Globus pallidus (tissue), 1 donor: ENCODE results near the gene AUTS2.

Experiments used
- DNase-seq: peaks from one replicate; pipeline ENCODE4 v3.0.0-alpha.2; 2015; ENCODE audit warnings: low spot score

Gene AUTS2

GRCh38 chr7:69893906-69894305 lies 295.6 kb downstream of the AUTS2 start:
- peak; percentile 24 for DNase-seq

DNA sequence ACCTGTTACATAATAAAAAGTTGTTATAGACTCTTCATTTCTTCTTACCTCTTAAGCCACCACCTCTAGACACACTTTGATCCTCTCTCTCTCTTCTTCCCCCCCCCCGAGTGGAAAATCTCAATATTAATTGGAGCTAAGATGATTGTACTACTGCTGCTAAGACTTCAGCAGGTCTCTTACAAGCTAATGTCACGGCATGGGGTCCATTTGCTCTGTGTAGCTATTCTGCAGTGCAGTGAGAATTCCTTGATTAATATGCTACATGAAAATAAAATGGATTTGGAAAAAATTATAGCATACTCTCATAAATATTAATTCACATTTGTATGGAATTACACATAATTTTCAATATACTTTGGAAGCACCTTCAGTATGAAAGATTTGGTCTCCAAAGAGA lies 297.2 kb downstream of the AUTS2 start:
- DNase-seq, result no peak

DNA sequence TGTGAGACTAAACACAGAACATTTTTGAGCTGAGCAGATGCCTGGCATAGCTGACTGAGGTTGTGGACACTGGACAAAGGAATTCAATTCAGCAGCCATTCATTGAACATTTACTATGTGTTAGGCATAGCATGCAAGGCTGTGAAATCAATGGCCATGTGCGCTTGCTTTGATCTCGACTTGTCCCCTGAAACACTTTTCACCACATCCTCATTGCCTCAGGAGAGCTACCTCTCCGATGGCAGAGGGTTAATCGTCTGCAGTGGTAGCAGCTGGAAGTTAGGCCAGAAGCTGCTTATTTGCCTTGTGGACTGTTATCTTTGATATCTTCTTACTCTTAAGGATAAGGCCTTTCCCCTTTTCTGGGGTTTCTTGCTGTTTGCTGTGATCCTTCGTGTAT lies 297.8 kb downstream of the AUTS2 start:
- DNase-seq, result no peak

- no peak for DNase-seq
Observed at GRCh38 chr7:69898189-69898588, 299.9 kb downstream of the AUTS2 start.

DNA sequence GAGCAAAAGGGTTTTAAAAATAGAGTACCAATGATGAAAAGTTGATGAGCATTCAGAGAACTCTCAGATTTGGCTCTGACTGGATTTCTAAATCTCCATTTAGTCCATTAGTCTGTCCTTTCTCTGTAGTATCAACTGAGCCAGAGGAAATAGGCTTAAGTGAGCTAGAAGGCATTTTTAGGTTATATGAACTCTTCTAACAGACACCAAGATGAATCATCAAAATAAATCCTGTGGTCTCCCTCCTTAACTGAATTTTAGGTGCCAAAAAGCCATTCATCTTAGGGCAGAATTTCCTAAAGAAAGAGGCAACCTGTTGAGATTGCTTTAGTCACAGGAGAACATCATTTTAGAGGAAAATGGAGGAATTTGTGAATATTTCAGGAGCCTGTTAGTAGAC lies 305.1 kb downstream of the AUTS2 start:
- DNase-seq, result no peak

DNA sequence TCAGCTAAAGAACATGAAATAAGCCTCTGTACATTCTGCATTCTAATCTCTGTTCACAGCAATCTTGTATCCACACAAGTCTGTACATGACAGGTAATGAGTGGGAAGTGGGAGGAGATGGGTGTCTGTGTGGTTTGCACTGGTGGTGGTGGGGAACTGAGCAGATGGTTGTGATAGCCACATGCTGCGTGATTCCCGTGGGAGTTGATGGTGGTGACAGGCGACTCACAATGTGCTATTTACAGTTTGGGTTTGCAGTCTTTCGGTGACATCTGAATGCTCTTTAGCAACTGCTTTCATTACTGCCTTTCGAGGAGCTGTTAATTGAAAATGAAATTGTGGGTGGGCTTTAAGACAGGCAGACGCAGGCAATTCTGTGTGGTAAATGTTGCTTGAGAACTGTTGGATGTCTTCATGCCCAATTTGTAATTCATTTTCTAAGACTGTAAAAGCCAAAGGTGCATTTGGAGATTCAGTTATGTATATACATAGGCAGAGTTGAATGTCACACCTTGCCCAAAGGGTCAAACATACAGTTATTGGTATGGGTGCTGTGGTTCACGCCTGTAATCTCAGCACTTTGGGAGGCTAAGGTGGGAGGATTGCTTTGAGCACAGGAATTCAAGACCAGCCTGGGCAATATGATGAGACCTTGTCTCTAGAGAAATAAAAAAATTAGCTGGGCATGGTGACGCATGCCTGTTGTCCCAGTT lies 308.2 kb downstream of the AUTS2 start:
- no peak for DNase-seq

GRCh38 chr7:69907720-69908119 lies 309.4 kb downstream of the AUTS2 start:
- no peak for DNase-seq

GRCh38 chr7:69908454-69908853 lies 310.2 kb downstream of the AUTS2 start:
- DNase-seq, result no peak

- DNase-seq, result no peak
Observed at GRCh38 chr7:69910150-69910549, 311.9 kb downstream of the AUTS2 start.

- no peak for DNase-seq
Observed at GRCh38 chr7:69911337-69911736, 313.1 kb downstream of the AUTS2 start.

DNA sequence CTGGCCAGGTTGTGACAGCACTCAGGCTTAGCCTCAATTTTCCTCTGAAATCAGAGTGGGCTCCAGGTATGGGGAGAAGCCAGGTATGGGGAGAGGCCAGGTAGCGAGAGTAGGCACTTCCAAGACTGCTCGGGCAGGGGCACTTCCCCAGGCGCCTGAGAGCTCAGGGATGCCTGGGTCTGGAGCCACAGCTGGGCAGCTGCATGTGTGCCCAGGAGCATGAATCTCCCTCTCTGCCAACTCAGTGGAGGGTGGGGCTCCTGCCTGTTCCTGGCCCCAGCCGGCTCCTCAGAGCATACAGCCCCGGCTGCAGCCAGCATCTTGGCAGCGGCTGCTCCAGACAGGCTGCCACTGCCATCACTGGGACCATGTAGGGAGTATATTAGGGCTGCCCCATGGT lies 313.9 kb downstream of the AUTS2 start:
- no peak for DNase-seq

GRCh38 chr7:69912846-69913245 lies 314.6 kb downstream of the AUTS2 start:
- no peak for DNase-seq

GRCh38 chr7:69919426-69920111 lies 321.3 kb downstream of the AUTS2 start:
- DNase-seq, result no peak

- DNase-seq, result no peak
Observed at GRCh38 chr7:69920797-69921196, 322.5 kb downstream of the AUTS2 start.

- DNase-seq, result no peak
Observed at GRCh38 chr7:69922026-69922803, 323.9 kb downstream of the AUTS2 start.

DNA sequence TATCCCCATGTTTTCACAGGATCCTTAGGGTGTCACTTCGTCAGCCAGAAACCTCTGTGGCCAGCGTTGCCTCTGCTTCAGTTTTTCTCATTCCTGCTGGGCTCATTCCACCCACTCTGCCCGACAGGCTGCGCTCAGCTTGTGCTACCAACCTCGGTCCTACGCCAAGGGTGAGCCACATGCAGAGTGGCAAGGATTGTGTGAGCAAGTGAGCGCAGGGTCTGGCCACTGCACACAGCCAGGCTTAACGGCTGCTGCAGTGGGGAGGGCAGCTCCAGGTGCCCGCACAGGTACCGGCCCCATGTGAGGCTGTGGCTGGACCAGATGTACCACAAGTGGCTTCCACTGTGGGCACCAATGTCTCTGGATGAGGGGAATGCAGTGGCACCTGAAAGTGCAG lies 329.2 kb downstream of the AUTS2 start:
- no peak for DNase-seq

GRCh38 chr7:69928621-69929020 lies 330.3 kb downstream of the AUTS2 start:
- no peak for DNase-seq

- DNase-seq, result no peak
Observed at GRCh38 chr7:69929622-69930021, 331.3 kb downstream of the AUTS2 start.

DNA sequence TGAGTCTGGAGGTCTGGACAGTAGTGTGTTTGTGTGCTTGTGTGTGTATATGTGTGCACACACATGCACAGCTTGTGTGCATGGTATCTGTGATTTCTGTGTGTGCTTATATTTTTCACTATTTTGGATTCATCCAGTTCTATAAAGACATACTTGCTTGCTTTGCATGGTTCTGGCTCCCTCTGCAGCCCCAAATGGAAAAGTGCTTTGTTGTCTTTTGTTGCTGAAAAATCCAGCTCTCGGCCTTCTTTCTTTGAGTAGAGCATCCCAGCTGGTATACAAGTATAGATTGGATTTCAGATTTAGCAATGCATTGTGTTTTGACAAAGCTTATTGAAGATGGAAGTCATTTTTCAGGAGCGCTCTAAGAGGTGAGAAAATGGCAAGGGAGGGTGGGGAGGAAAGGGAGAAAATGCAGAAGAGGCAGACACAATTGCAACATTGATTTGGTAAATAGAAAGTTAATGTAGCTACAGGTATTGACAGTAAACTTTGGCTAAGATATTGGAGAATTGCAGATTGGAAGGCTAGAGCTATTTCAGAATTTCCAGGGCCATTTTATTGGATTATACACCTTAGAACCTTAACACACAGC lies 333.9 kb downstream of the AUTS2 start:
- peak; percentile 58 for DNase-seq

- DNase-seq, result peak; percentile 96
Observed at GRCh38 chr7:69934144-69934903, 336.0 kb downstream of the AUTS2 start.

DNA sequence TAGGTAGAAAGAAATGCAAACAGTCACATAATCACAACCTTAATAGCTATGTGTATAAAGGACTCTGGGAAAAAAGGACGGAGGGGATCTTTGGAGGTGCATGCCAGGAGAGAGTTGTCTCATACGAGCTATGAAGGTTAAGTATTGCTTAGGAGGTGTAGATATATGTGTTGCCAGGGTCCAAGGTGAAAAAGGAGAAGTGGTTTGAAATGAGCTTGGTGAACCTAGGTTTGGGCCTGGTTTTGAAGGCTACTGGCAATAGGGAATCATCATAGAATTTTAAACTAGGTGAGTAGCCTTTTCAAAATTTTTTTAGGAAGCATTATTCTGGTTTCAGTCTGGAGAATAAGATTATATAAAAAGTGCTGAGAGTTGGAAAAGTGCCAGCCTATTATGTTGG lies 336.8 kb downstream of the AUTS2 start:
- peak; percentile 5 for DNase-seq

GRCh38 chr7:69937097-69937496 lies 338.8 kb downstream of the AUTS2 start:
- DNase-seq, result no peak
